GM12891 (cell line): ENCODE measurements around the gene C6orf52. TPM values are rescaled to one million over a fixed set of nuclear protein-coding genes. Genes with fewer than 3 reads are reported as not detected.
A peak's percentile ranks its signal among the peaks of the same experiment; 100 is the strongest.
"Not testable (repeated sequence)": the region's sequence is repeated elsewhere in the genome, so short reads cannot be mapped to it uniquely, and the experiment has no call there.

Experiments
- DNase-seq: peaks from one replicate; pipeline ENCODE4 v3.0.0; 2011; ENCODE audit warnings: low spot score; ENCODE audit not compliant: insufficient read length
- FAIRE-seq: peaks from 2 replicates; lab custom pipeline; 2011; peaks lifted over from hg19 to GRCh38; lab: Jason Lieb, UNC
- PAX5 ChIP-seq: IDR thresholded peaks from 2 replicates; pipeline ENCODE4 v1.6.1; 2011; ENCODE audit warnings: low read length, moderate library complexity, mild to moderate bottlenecking; ENCODE audit not compliant: insufficient read depth, severe bottlenecking
- POLR2A ChIP-seq: IDR thresholded peaks from 2 replicates; pipeline ENCODE4 v1.6.1; 2011; ENCODE audit warnings: low read depth, low read length, control low read depth
- POLR2AphosphoS5 ChIP-seq: IDR thresholded peaks from 2 replicates; pipeline ENCODE4 v1.6.1; 2011; ENCODE audit warnings: low read depth, low read length, control low read depth
- POU2F2 ChIP-seq: IDR thresholded peaks from 2 replicates; pipeline ENCODE4 v1.6.1; 2011; ENCODE audit warnings: low read depth, mild to moderate bottlenecking, control low read depth, low read length, moderate library complexity
- SPI1 ChIP-seq: IDR thresholded peaks from 2 replicates; pipeline ENCODE4 v1.6.1; 2011; ENCODE audit warnings: low read depth, low read length, control low read depth
- TAF1 ChIP-seq: IDR thresholded peaks from 2 replicates; pipeline ENCODE4 v1.6.1; 2011; ENCODE audit warnings: low read depth, low read length, control low read depth
- polyA plus RNA-seq: library from polyadenylated mRNA; unstranded; fragments of >200 nt; gene quantifications from one replicate; pipeline ENCODE4 v1.2.1, GENCODE V29; 2012; ENCODE audit warnings: low read depth, missing spikeins, inconsistent platforms; ENCODE audit not compliant: missing spikeins

Gene C6orf52
- 1.8 TPM for polyA plus RNA-seq

DNA sequence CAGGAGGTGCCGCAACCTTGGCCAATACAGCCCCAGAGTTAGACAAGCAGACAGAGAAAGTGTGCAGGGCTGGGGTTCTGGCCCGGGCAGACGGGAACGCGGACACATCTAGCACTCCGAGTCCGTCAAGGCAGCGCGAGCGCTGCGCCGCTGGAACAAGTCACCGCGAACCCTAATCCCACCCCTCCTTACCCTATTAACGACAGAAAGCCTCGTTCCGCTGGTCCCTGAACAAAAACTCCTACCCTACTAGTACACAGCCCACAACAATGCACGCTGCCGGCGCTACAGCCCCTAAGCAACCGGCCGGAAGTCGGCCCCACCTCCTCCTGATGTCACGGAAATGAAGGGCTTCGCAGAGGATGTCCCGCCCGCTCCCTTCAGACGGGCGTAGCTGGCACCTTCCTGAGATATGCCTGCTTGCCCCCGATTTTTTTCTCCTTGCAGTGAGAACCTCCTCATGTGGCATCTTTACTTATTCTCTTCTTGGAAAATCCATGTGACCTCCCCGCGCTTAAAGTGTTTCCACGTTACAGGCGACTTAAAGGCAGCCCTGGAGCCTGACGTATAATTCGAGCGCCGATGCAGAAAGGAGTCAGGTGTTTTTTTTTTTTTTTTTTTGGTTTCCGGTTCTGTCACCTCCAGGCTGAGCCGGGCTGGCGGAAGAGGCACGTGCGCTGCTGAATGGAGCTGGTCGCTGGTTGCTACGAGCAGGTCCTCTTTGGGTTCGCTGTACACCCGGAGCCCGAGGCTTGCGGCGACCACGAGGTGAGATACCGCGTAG lies at the start of gene C6orf52, which contains the start of gene PAK1IP1:
TSS of gene C6orf52 (minus strand) at position 315 of the 784 bp plus-strand sequence. CDS start 7,066 bp downstream, outside the sequence.
TSS of gene PAK1IP1 (plus strand) at position 671 of the 784 bp plus-strand sequence. CDS start at position 685, 14 bp downstream.
- FAIRE-seq (peak; percentile 85), DNase-seq (peak; percentile 80)
- no peak for TF ChIP-seq SPI1
- TF ChIP-seq PAX5, result peak; percentile 44
- TF ChIP-seq TAF1, result peak; percentile 37; the same call in 1 of the 2 replicates
- peak; percentile 90 for TF ChIP-seq POLR2AphosphoS5
- TF ChIP-seq POU2F2, result 0 out of 2 replicates have a peak, but pooled peaks have one; percentile 43
- peak; percentile 83; the same call in 1 of the 2 replicates for TF ChIP-seq POLR2A

DNA sequence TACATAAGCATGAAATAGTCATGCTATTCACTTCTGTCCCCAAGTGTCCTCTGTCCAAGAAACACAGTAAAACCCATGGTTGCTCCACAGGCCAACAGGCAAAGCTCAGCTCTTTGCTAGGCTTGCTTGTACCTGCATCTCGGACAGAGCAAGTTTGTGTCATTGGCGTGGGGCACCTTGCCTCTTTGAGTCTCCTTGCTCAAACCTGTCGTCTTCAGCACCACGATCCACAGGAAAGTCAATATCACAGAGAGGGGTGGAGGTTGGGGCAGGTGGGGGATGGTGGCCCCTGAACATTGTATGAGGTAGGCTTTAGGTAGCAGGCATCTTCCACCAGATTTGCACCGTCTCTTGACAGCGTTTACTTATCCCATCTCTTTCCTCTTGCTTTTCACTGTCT lies 49.1 kb upstream of the C6orf52 start:
- TF ChIP-seq POLR2A (no peak), TAF1 (no peak), POLR2AphosphoS5 (no peak), PAX5 (no peak), POU2F2 (no peak), SPI1 (no peak)
- DNase-seq, result no peak
- FAIRE-seq, result no peak

DNA sequence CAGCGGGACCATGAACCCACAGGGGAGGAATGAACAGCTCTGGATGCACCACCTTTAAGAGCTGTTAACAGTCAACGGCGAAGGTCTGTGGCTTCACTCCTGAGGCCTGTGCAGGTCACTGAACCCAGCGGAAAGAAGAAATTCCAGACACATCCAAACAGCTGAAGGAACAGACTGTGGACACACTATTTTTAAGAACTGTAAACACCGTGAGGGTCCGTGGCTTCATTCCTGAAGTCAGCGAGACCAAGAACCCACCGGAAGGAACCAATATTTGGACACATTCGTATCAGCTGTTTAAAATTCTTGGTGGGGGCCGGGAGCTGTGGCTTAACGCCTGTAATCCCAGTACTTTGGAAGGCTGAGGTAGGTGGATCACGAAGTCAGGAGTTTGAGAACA lies 47.8 kb upstream of the C6orf52 start:
- no peak for FAIRE-seq
- DNase-seq, result no peak

DNA sequence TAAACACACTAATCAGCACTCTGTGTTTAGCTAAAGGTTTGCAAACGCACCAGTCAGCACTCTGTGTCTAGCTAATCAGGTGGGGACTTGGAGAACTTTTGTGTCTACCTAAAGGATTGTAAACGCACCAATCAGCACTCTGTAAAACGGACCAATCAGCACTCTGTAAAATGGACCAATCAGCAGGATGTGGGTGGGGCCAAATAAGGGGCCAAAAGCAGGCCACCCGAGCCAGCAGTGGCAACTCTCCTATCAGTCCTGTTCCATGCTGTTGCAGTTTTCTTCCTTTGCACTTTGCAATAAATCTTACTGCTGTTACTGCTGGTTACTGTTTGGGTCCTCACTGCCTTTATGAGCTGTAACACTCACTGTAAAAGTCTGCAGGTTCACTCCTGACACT lies 47.2 kb upstream of the C6orf52 start:
- not testable (repeated sequence) for FAIRE-seq, DNase-seq

More for the DNA sequence above, 47.8 kb upstream of the C6orf52 start:
- TF ChIP-seq TAF1 (no peak), SPI1 (no peak), PAX5 (no peak), POU2F2 (no peak)

DNA sequence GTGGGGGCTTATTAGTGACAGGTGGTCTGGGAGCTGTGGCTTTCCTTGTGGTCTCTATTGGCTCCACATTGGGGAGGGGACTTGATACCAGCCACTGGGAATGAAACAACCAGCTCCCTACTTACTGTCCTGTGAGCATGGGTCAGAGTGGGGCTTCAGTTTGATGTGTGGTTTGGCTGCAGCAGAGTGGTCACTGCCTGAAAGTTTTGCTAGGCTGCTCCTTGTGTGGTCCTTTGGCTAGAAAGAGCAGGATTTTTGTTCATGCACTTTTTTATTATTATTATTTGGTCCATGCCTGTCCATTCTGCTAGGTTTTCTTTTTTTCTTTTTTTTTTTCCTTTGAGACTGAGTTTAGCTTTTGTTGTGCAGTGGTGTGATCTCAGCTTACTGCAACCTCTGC lies 45.6 kb upstream of the C6orf52 start:
- no peak for DNase-seq
- TF ChIP-seq POLR2A (no peak), POLR2AphosphoS5 (no peak), POU2F2 (no peak), SPI1 (no peak), TAF1 (no peak), PAX5 (no peak)
- FAIRE-seq, result no peak

DNA sequence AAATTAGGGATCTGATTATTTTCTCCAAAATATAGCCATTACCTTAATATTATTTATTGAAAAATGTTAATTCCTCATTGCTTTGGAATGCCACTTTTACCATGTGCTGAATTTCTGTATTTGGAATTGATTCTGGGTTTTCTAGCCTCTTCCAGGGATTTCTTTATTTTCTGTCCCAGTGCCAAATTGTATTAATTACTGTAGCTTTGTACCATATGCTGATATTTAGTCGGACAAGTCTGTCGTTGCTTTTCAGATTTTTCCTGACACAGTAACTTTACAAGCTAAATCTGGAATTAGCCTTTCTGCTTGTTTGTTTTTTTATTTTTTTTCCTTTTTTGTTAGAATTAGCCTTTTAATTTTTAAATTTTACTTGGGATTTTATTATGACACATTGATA lies 42.3 kb upstream of the C6orf52 start:
- no peak for TF ChIP-seq TAF1
- TF ChIP-seq POLR2A, result no peak
- no peak for TF ChIP-seq PAX5
- TF ChIP-seq POLR2AphosphoS5, result no peak
- TF ChIP-seq SPI1, result no peak
- no peak for TF ChIP-seq POU2F2
- FAIRE-seq, result no peak
- DNase-seq, result no peak

DNA sequence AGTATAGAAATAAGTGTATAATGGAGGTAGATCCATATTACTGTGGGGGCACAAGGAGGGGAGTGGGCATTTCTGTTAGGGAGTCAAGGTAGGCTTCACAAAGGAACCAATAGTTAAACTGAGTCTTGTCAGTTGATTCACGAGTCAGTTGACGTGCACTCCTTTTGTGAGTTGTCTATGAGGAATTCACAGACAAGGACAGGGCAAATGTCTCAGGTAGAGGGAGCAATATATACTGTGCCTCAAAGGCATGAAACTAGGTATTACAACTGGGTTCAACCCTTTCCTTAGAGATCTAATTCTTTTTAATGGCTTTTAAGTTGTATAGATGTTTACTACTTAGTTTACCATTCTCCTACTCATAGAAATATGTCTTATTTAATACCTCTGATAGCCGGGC lies 39.4 kb upstream of the C6orf52 start:
- DNase-seq (no peak), FAIRE-seq (no peak)
- TF ChIP-seq PAX5 (no peak), TAF1 (no peak)

DNA sequence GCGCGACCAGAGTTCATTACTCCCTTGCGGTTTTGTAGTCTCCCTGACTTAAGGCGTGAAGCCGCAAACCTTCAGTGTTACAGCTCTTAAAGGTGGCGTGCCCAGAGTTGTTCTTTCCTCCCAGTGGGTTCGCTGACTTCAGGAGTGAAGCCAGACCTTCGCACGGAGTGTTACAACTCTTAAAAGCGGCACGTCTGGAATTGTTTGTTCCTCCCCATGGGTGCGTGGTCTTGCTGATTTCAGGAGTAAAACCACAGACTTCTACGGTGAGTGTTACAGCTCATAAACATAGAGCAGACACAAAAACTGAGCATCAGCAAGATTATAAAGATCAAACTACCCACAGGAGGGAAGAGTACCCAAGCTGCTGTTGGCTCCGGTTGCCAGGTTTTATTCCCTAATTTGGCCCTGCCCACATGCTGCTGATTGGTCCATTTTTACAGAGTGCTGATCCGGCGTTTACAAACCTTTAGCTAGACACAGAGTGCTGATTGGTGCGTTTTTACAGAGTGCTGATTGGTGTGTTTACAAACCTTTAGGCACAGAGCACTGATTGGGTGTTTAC lies 38.8 kb upstream of the C6orf52 start:
- TF ChIP-seq POLR2A, result no peak
- TF ChIP-seq TAF1, result no peak
- TF ChIP-seq PAX5, result no peak
- TF ChIP-seq POU2F2, result no peak
- no peak for TF ChIP-seq POLR2AphosphoS5
- TF ChIP-seq SPI1, result no peak
- FAIRE-seq (no peak), DNase-seq (no peak)

DNA sequence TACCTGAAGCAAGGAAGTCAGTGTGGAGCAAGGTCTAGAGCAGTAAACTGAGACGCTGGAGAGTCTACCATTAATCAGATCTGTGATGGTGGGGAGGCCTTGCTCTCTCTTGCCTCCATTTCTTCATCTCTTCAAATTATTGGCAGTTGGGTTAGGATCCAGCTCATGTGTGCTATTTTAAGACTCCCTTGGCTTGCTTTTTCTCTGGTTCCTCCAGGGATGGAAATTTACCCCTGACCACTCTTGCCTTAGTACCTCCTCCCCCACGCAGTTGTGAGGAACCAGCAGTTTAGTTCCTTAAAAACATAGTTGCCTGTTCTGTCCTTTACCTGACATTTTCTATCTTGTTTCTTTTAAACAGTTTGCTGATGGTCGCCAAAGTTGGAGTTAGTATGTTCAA lies 35.8 kb upstream of the C6orf52 start:
- no peak for DNase-seq
- FAIRE-seq, result no peak
- TF ChIP-seq POU2F2 (no peak), SPI1 (no peak), POLR2A (no peak), POLR2AphosphoS5 (no peak), PAX5 (no peak), TAF1 (no peak)

DNA sequence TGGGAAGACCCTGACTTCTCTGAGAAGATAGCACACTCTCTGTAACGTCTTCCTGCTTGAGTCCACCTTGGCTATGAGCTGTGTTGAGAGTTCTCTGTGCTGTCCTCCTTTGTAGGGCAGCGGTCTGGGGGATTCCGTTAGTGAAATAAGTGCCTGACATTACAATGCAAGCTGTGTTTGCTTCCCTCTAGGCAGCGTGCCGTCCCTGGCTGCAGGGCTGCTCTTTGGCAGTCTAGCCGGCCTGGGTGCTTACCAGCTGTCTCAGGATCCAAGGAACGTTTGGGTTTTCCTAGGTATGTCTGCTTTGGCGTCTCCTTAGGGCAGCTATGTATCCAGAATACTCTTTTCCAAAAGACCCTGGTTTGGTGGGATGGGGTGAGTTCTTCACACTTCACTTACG lies 31.3 kb upstream of the C6orf52 start:
- no peak for FAIRE-seq
- no peak for DNase-seq
- TF ChIP-seq POLR2AphosphoS5 (no peak), PAX5 (no peak), POU2F2 (no peak), POLR2A (no peak), SPI1 (no peak), TAF1 (no peak)
